Muscle of leg (tissue), 11 donors: Measurements from ENCODE around the gene ADARB2. TPM values are rescaled to one million over a fixed set of nuclear protein-coding genes. Genes with fewer than 3 reads are reported as not detected.

Source experiments
- DNase-seq: peaks from one replicate; pipeline ENCODE4 v3.0.0; 2013
- H3K27ac ChIP-seq: one replicate; pipeline ENCODE4 v1.5.1; 2013; ENCODE audit warnings: mild to moderate bottlenecking, low read length, control low read depth
- H3K27me3 ChIP-seq: one replicate; pipeline ENCODE4 v1.6.1; 2013; ENCODE audit warnings: low read length; ENCODE audit not compliant: control insufficient read depth, insufficient read depth
- H3K36me3 ChIP-seq: one replicate; pipeline ENCODE4 v1.6.1; 2013; ENCODE audit warnings: low read length; ENCODE audit not compliant: control insufficient read depth, insufficient read depth
- H3K4me1 ChIP-seq: one replicate; pipeline ENCODE4 v1.6.1; 2013; ENCODE audit warnings: low read length; ENCODE audit not compliant: control insufficient read depth, insufficient read depth
- H3K4me3 ChIP-seq: one replicate; pipeline ENCODE4 v1.5.1; 2013; ENCODE audit warnings: low read length, control low read depth
- H3K9me3 ChIP-seq: replicated peaks from 2 replicates; pipeline ENCODE4 v1.6.1; 2013; ENCODE audit warnings: low read depth, low read length; ENCODE audit not compliant: control insufficient read depth
- WGBS: methylation state at CpG from one replicate; pipeline ENCODE4 v1.1.5; 2013; ENCODE audit warnings: missing lambda C conversion rate; ENCODE audit not compliant: insufficient coverage; 5-methylcytosine and 5-hydroxymethylcytosine counted together
- polyA plus RNA-seq, 8 donors: library from polyadenylated mRNA; unstranded; fragments of 120-200 nt; gene quantifications; one replicate each; pipeline versions ENCODE4 v1.2.1 to v1.2.3, GENCODE V29; 2013; ENCODE audit warnings: inconsistent platforms in 1 of 8, low replicate concordance in 1 of 8; ENCODE audit not compliant: insufficient read length in 8 of 8, insufficient read depth in 1 of 8
- total RNA-seq: library from RNA; stranded (reverse); fragments of 120-200 nt; gene quantifications from one replicate; pipeline ENCODE4 v1.2.4, GENCODE V29; 2013

Gene ADARB2
- total and polyA plus RNA-seq, 9 donors, result 0.13 to 0.38 (median 0.23) TPM

DNA sequence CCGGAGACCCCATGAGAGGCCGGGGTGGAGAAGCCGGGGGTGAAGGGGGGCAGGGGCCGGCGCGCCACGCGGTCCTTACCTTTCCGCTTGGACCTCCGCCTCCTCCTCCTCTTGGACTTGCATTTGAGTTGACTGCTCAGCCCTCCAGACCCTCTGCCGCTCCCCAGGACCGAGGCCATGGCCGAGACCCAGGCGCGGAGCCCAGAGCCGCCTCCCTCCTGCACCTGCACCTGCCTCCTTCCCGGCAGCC, 428 bp downstream of the ADARB2 start:
- peaks cover 15% of the 10 kb centered on the region for H3K4me1 ChIP-seq
- DNase-seq, result no peak
- H3K4me3 ChIP-seq, result peak overlapping the region; percentile 0
- peaks cover 59% of the 10 kb centered on the region for H3K27me3 ChIP-seq
- under 1% methylated on average over 17 of the region's 17 CpGs for WGBS
- H3K36me3 ChIP-seq, result no peaks in the 10 kb centered on the region
- no peak overlapping the region for H3K27ac ChIP-seq
- no peaks in the 10 kb centered on the region for H3K9me3 ChIP-seq

DNA sequence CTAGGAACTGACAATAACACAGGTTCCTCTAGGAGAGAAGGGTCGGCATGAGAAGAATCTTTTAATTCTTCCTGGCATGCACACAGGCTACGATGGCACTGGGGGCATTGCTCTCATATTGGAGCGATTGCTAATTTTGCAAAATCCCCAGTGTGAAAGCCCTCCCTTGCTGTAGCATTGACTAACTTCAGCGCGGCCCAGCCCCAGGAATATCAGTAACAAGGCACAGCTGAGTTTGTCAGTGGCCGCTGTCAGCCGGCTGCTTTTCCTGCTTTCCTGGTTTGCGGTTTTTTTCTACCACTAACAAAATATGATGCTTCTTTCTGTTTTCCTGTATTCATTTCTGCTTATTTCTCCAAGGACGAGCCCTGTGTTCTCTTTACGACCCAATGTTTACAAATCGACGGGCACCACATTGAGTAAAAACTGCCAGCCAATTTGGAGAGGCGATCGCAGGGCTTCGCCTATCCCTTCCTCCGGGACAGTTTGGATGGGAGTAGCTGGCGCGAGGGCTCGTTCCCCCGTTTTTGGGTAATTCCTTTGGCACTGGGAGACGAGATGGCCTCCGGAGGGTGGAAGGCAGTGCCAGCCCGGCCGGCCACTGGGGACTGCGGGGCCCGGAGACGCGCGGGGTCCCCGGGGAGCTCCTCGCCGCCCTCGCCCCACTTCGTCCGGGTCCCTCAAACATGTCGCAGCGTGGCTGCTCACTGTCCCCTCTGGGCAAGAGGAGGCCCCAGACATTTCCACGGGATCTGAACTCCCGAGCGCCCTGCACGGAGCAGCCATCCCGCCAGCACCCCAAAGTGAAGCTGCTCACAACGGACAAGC, 967 bp downstream of the ADARB2 start:
- 2% methylated on average over 43 of the region's 43 CpGs for WGBS
- no peak for DNase-seq
- H3K27me3 ChIP-seq, result peaks cover 57% of the 10 kb centered on the region
- H3K36me3 ChIP-seq, result no peaks in the 10 kb centered on the region
- peaks cover 15% of the 10 kb centered on the region for H3K4me1 ChIP-seq
- no peaks in the 10 kb centered on the region for H3K9me3 ChIP-seq
- H3K27ac ChIP-seq, result no peak overlapping the region
- no peak overlapping the region for H3K4me3 ChIP-seq

DNA sequence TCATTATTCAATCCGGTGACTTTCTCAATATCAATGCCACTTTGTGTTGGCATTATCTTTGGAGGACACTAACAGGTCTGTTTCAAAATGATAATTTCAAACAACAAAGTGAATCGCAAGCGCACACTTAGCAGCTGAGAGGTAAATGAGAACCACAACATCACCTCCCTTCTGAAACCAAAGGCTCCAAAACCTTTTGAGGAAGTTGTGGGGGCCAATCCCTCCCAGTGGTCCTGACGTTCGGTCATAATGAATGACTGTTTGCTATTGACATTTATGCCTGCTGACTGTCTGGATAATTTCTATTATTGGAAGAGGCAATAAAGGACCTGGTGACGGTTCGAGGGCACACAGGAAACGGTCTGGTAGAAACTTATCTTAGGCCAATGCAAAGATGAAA, 1.8 kb downstream of the ADARB2 start:
- no peak for DNase-seq
- Histone ChIP-seq H3K4me1 (peaks cover 15% of the 10 kb centered on the region), H3K36me3 (no peaks in the 10 kb centered on the region), H3K27ac (no peak overlapping the region), H3K9me3 (no peaks in the 10 kb centered on the region), H3K27me3 (peaks cover 57% of the 10 kb centered on the region), H3K4me3 (no peak overlapping the region)
- 41% methylated on average over 5 of the region's 8 CpGs for WGBS

DNA sequence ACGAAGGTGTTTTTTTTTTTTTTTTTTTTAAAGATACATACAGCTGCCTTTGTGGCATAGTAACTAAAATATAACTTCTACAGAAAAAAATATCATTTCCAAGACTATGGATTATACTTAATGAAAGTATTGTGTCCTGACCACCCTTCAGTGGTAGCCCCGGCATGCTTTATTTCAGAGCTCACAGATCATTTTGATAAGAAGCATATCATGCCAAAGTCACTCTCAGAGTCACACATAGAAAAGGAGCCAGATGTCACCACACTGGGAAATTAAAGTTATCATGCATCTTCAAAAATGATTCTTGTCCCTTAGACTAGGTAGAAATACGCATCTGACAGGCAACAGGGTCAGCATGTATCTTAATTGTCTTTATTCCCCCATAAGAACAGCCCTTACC, 3.0 kb downstream of the ADARB2 start:
- Histone ChIP-seq H3K27me3 (peaks cover 48% of the 10 kb centered on the region), H3K4me3 (no peak overlapping the region), H3K9me3 (no peaks in the 10 kb centered on the region), H3K27ac (no peak overlapping the region), H3K36me3 (no peaks in the 10 kb centered on the region), H3K4me1 (peaks cover 15% of the 10 kb centered on the region)
- DNase-seq, result no peak
- WGBS, result 89% methylated on average over 1 of the region's 3 CpGs

DNA sequence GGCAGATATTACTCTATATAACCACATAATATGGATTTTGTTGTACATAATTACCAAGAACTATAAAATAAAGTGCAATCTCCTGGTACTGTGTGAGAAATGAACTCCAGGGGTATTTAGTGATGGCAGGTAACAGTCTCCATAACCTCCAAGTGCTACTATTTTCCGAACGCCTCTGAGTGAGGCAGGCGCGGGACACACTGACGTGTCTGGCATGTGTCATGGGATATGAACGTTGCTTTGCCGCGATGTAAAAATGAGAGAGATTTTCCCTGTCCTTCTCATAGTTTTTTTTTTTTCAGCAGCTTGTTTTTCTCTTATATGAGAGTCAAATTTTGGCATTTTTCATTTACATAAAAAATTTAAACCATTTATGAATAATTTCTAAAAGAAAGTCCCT, 3.6 kb downstream of the ADARB2 start:
- Histone ChIP-seq H3K9me3 (no peaks in the 10 kb centered on the region), H3K27me3 (peaks cover 43% of the 10 kb centered on the region), H3K36me3 (no peaks in the 10 kb centered on the region), H3K4me1 (peaks cover 15% of the 10 kb centered on the region), H3K4me3 (no peak overlapping the region), H3K27ac (no peak overlapping the region)
- DNase-seq, result no peak
- no CpG with 5 or more reads among the region's 8 CpGs for WGBS

DNA sequence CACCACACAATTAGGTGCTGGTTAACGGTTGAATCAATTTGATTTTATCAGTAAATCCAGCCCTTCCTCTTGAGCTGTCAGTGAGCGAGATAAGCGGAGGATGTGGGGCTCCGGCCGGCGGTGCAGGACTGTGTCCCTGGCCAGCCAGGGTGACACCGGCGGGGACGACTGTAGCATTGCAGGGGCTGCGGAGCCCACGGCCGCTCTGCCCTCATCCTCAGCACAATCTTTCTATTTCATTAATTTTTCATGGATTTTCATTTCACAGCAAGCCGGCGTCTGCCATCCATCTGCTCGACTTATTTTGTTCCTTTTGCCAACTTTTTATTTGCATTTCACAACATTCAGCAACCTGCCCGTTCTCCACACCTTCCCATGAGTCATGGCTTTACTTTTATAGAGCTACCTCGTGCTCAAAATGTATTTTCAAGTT, 4.7 kb downstream of the ADARB2 start:
- Histone ChIP-seq H3K36me3 (no peaks in the 10 kb centered on the region), H3K27me3 (peaks cover 39% of the 10 kb centered on the region), H3K27ac (no peak overlapping the region), H3K9me3 (no peaks in the 10 kb centered on the region), H3K4me1 (peaks cover 14% of the 10 kb centered on the region), H3K4me3 (no peak overlapping the region)
- no peak for DNase-seq
- 68% methylated on average over 17 of the region's 17 CpGs for WGBS

DNA sequence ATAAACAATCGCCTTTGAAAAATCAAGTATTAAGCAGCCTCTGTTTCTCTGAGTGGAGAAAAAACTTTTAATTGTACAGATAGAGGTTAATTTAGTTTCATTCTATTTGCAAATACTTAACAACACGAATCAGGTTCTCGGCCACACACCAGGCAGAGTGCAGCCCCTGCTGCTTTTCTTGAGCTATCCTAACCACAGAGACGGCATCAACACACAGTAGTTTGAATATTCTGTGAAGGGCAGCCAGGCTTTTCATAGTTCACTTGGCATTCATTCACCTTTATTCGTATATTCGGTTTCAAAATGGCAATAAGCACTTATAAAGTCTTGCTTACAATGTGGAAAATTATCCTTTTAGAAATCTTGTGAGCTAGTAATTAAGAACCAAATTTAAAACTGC, 5.7 kb downstream of the ADARB2 start:
- peaks cover 5% of the 10 kb centered on the region for H3K4me1 ChIP-seq
- H3K27me3 ChIP-seq, result peaks cover 29% of the 10 kb centered on the region
- no peaks in the 10 kb centered on the region for H3K9me3 ChIP-seq
- no peak for DNase-seq
- WGBS, result no CpG with 5 or more reads among the region's 6 CpGs
- no peak overlapping the region for H3K27ac ChIP-seq
- no peaks in the 10 kb centered on the region for H3K36me3 ChIP-seq
- no peak overlapping the region for H3K4me3 ChIP-seq

DNA sequence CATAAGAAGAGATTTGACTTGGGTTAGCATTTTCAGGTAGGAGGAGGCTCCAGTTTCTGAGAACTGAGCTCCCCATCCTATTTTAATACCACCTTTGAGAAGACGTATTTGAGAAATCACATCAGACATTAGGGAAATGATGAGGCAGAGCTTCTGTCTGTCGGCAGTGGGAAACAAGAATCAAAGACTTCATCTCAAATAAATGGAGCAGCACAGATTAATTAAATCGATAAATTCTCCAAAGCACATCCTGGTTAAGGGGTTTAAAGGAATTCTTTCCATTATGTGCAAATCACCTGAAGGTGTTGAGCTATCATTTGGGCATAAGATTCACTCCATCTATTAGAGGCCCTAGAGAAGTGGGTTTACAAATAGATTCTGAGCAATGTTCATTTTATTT, 7.6 kb downstream of the ADARB2 start:
- WGBS, result no CpG with 5 or more reads among the region's 3 CpGs
- H3K4me1 ChIP-seq, result no peaks in the 10 kb centered on the region
- H3K27ac ChIP-seq, result no peak overlapping the region
- H3K36me3 ChIP-seq, result no peaks in the 10 kb centered on the region
- H3K4me3 ChIP-seq, result no peak overlapping the region
- peaks cover 13% of the 10 kb centered on the region for H3K27me3 ChIP-seq
- H3K9me3 ChIP-seq, result no peaks in the 10 kb centered on the region
- no peak for DNase-seq

DNA sequence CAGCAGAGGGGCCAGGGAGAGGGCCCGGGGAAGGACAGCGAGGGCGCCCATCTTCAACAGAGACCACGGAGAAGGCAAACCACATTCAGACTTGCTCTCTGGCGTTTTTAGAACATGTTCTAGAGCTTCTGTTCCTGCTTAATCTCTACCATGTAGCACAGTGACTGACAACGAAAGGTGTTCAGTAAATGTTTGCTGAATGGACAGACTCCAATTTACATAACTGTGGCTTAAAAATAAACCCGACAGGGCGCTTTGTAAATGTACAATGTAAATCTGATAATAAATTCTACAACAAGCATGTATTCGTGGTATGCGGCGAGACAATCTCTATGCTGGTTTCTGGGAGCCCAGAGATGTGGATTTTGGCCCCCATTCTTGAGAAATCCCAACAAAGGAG, 10.5 kb downstream of the ADARB2 start:
- no peak for DNase-seq
- Histone ChIP-seq H3K27ac (no peak overlapping the region), H3K4me3 (no peak overlapping the region), H3K36me3 (no peaks in the 10 kb centered on the region), H3K4me1 (no peaks in the 10 kb centered on the region), H3K27me3 (peaks cover 7% of the 10 kb centered on the region), H3K9me3 (no peaks in the 10 kb centered on the region)
- 92% methylated on average over 8 of the region's 11 CpGs for WGBS

DNA sequence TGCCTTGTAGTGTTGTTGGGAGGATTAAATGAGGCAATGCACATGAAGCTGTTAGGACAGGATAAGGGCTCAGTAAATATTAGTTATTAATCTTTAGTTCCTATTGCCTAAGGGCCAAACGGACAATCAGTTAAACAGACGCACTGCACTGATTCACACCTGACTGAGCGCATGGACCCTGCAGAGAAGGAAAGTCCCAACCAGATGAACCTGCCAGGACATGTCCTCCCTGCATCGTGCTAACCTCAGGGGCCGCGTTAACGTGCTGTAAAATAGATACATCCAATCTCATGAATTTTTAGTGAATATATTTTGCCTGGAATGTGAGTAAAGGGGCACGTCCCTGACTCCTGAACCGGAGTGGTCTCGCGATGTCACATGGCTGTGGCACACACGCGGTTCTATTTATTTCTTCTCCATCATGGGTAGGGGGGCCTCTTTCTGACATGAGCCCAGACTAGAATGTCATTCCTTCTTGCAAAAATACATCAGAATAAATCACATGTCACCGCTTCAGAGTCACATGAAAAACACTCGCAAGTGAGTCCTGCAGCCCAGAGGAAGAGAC, 12.3 kb downstream of the ADARB2 start:
- Histone ChIP-seq H3K4me3 (no peak overlapping the region), H3K27me3 (peaks cover 4% of the 10 kb centered on the region), H3K27ac (no peak overlapping the region), H3K4me1 (no peaks in the 10 kb centered on the region), H3K9me3 (no peaks in the 10 kb centered on the region), H3K36me3 (no peaks in the 10 kb centered on the region)
- 71% methylated on average over 9 of the region's 15 CpGs for WGBS
- DNase-seq, result no peak
